CD4-positive, alpha-beta T cell treated with Interleukin-17A for 4 hours (primary cell): ENCODE results near the gene RFC5.
"Not testable (repeated sequence)": the region's sequence is repeated elsewhere in the genome, so short reads cannot be mapped to it uniquely, and the experiment has no call there.

Experiments used
- DNase-seq: peaks from one replicate; pipeline ENCODE4 v3.0.0-alpha.2; 2020; ENCODE audit warnings: mixed read lengths

Gene RFC5

GRCh38 chr12:118053071-118053985 is 36.8 kb downstream of the RFC5 start:
- peak; percentile 16 for DNase-seq

- DNase-seq: peak; percentile 74
These were observed 38.6 kb downstream of the RFC5 start for GRCh38 chr12:118055144-118055557.

DNA sequence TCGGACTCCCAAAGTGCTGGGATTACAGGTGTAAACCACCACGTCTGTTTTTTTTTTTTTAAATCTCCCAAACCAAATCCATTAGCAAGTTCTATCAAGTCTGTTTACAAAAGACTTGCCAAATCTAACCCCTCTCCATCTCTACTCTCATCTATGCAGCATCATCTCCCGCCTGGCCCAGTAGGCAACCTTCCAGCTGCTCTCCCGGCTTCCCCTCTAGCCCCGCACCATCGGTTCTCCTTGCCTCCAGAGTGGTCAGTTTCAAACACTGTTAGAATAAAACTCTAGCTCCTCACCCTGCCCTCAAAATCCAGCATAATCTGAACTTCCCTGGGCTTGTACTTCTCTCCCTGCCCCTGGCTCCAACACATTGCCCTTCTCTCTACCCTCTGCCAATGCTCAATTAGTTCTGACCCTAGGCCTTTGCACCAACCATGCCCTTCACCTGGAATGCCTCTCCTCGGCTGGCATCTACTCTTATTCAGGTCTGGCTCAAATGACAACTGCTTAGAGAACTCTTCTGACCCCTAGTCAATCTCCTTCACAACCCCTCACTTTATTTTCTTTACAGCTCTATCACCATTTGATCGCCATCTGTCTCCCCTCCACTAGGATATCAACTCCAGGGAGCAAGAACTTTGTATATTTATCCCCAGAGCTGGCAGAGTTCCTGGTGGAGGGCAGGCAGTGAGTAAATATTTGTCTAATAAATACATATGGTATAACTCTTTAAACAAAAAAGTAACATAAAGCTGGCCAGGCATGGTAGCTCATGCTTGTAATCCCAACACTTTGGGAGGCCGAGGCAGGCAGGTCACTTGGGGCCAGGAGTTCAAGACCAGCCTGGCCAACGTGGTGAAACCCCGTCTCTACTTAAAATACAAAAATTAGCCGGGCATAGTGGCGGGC is 39.6 kb downstream of the RFC5 start:
- DNase-seq: no peak

GRCh38 chr12:118058227-118058626 is 41.7 kb downstream of the RFC5 start:
- no peak for DNase-seq

DNA sequence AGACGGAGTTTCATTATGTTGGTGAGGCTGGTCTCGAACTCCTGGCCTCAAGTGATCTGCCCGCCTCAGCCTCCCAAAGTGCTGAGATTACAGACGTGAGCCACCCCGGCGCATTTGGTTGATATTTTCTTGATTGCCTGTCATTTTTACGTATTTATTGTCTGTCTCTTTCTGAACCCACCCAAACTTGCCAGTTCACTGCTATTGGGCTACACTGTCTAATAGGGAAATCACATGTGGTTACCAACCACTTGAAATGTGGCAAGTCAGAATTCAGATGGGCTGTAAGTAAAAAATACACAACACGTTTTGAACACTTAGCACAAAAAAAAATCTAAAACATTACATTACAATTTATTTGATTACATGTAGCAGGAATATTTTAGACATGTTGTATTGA is 42.4 kb downstream of the RFC5 start:
- no peak for DNase-seq

DNA sequence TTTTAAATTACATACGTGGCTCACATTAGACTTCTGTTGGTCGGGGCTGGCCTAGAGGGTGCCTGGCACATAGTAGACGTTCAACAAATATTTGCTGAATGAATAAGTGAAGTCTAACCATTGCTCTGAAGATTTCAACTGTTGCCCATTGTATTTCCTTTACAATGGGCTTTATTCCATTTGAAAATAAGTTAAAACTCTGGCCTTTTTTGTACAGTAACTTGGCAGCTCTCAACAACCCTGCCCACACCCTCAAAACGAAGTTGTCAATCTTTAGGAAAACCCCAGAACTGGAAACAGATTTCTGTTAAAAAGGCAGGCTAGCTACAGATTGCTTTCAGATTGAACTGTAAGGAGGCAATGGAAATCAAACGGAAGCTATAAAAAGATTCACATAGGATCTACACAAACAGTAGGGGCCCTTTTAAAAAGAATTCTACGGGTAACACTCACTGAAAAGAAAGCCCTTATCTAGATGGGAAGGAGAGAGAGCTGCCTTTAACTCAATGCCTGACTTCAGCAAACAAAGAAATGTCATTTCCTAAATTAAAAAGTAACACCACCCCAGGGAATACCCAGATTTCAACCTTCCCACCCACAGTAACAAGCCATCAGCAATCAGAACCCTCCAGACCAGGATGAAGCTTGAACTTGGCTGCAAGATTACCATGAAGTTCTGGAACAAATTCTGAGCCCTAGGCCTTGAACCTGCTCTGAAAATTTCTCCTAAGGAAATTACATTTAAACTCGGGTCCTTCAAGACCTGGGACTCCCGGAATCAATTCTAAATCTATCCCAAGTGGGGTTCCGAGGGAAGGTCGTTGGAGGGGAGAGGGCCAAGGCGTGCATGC is 43.1 kb downstream of the RFC5 start:
- DNase-seq: no peak

DNA sequence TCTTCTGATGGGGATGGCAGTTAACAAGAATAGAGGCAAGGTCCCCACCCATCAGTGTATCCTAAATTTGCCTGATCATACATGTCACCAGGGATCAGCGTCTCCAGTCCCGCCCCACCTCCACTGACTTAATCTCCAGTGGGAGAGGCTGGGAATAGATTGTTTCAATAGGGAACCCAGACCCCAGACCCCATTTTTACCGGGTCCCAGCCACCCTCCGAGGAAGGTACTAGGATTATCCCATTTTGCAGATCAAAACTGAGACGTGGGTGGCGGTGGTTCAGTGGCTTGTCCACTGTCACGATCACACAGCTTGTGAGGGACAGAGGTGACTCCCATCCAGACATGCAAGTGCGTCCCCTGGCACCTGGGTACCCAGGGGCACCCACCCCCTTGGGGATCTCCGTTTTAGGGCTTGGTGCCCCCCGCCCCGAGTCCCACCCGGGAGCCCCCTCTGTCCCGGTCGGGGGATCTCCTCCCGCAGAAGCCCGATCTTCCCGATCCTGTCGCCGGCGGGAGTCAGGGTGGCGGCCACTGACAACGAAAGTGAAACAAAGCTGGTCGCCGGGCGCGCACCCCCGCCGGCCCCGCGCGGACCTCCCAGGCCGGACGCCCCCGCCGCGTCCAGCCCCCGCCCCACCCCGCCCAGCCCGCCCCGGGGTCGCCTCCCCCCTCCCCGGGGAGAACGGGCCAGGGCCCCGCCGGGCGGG is 44.0 kb downstream of the RFC5 start:
- DNase-seq: peak; percentile 41

GRCh38 chr12:118061011-118061872 is 44.7 kb downstream of the RFC5 start, which contains the start of gene WSB2:
TSS of gene WSB2 (minus strand) at chr12:118061179. CDS start at chr12:118061048, 131 bp downstream.
- DNase-seq: peak; percentile 67

GRCh38 chr12:118061873-118062843 is 45.7 kb downstream of the RFC5 start:
- DNase-seq: peak; percentile 23

- no peak for DNase-seq
These were observed 47.3 kb downstream of the RFC5 start for GRCh38 chr12:118063576-118064391.

GRCh38 chr12:118064608-118065007 is 48.1 kb downstream of the RFC5 start:
- DNase-seq: peak; percentile 27

DNA sequence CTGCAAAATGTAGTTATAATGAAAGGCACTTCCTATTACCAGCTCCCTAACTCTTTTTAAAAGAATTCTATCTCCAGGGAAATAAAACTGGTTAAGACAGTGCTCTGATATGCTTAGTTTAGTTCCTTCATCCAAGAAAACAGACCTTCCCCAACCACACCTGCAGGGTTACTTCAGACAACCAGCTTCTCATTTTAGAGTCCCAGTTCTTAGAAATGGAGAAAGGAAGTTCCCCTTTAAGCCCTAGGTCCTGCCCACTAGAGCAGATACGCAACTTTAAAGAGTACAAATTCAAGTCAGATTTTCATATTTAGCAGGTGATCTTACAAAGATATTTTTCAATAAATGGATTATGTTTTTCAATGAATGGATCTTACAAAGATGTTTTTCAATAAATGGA is 48.9 kb downstream of the RFC5 start:
- no peak for DNase-seq

DNA sequence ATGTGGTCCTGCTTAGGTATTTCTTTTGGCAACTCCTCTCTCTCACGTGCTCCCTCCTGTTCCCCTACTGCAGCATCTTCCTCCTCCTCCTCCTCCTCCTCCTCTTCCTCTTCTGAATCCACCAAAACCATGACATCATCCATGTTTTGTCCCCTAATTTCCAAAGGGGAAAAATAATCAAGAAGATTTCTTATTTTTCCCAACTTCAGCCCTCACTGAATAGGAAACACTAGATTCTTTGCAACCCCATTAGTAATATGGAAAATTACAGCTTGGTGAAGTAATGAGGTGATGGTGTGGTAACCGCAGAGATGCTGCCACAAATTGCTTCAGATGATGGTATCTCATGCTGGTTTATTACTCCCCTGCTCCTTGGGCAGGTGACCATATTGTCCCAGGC is 51.9 kb downstream of the RFC5 start:
- DNase-seq: no peak

DNA sequence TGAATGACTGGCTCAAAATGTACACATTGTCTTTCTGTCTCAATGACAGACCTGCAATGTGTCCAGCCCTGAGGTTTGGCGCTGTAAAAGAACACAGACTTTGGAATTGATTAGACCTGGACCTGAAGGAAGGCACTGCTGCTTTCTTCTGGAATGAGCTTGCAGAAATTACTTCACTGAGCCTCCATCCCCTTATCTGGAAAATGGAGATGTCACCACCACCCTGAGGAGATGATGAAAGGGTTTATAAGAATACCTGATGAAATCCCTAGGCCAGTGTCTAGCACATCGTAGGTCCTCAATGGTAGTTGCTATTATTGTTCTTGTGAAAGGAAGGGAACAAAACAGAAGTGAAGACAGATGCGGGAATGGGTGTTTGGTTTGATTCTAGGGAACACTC is 54.1 kb downstream of the RFC5 start:
- DNase-seq: no peak

GRCh38 chr12:118073768-118074167 is 57.3 kb downstream of the RFC5 start:
- no peak for DNase-seq

GRCh38 chr12:118081521-118081920 is 65.0 kb downstream of the RFC5 start:
- DNase-seq: not testable (repeated sequence)
